IPS DF 6.9 (cell line): Measurements from ENCODE around the gene STKLD1.

Experiments
- DNase-seq: peaks from one replicate; pipeline ENCODE4 v3.0.0-alpha.2; 2013; ENCODE audit warnings: low read depth, low spot score
- H3K27ac ChIP-seq: one replicate; pipeline ENCODE4 v1.5.1; 2013; ENCODE audit warnings: low read length, control low read depth
- H3K27me3 ChIP-seq: 2 replicates; pipeline ENCODE4 v1.6.1; 2013; ENCODE audit warnings: mild to moderate bottlenecking, low read length; ENCODE audit not compliant: control insufficient read depth, insufficient read depth
- H3K36me3 ChIP-seq: 2 replicates; pipeline ENCODE4 v1.6.1; 2013; ENCODE audit warnings: low read length; ENCODE audit not compliant: control insufficient read depth, insufficient read depth
- H3K4me1 ChIP-seq: 2 replicates; pipeline ENCODE4 v1.6.1; 2013; ENCODE audit warnings: low read length; ENCODE audit not compliant: control insufficient read depth, insufficient read depth
- H3K4me3 ChIP-seq: 2 replicates; pipeline ENCODE4 v1.5.1; 2013; ENCODE audit warnings: mild to moderate bottlenecking, low read length
- H3K9me3 ChIP-seq: 2 replicates; pipeline ENCODE4 v1.6.1; 2013; ENCODE audit warnings: low read length, inconsistent platforms; ENCODE audit not compliant: control insufficient read depth, insufficient read depth
- WGBS: extraction: QIAGEN DNeasy Blood & Tissue Kit; methylation state at CpG from one replicate; pipeline ENCODE4 v1.1.7; 2013; ENCODE audit warnings: mixed read lengths, missing lambda C conversion rate; ENCODE audit not compliant: insufficient read length, insufficient coverage; 5-methylcytosine and 5-hydroxymethylcytosine counted together

Gene STKLD1

GRCh38 chr9:133454943-133455673 lies 78.9 kb downstream of the STKLD1 start:
- Histone ChIP-seq H3K27me3 (no peaks in the 10 kb centered on the region), H3K4me1 (peaks cover 1% of the 10 kb centered on the region; the same call in 1 of the 2 replicates), H3K9me3 (no peaks in the 10 kb centered on the region), H3K4me3 (no peak overlapping the region), H3K36me3 (no peaks in the 10 kb centered on the region; the same call in 1 of the 2 replicates), H3K27ac (no peak overlapping the region)
- no peak for DNase-seq
- no CpG with 5 or more reads among the region's 20 CpGs for WGBS
